H1 (cell line): ENCODE data around the gene KCNMA1. TPM values are rescaled to one million over a fixed set of nuclear protein-coding genes. Genes with fewer than 3 reads are reported as not detected.

Experiments used
- CTCF ChIA-PET: fragments of 300-600 bp; sonication (Branson Sonifier 250); formaldehyde crosslinking; loops from one replicate; lab custom pipeline; 2021; ENCODE audit not compliant: partially characterized antibody; lab: Charles Lee
- POLR2A ChIA-PET: fragments of 300-600 bp; sonication (Branson Sonifier 250); formaldehyde crosslinking; loops from one replicate; lab custom pipeline; 2021; ENCODE audit warnings: inconsistent platforms; ENCODE audit not compliant: partially characterized antibody; lab: Charles Lee
- DNase-seq, 2 experiments: peaks; one replicate each; pipeline versions ENCODE4 v3.0.0 to v3.0.0-alpha.2; 2010 to 2022; ENCODE audit warnings: low spot score in 2 of 2, low read depth in 1 of 2, mixed read lengths in 1 of 2
- FAIRE-seq: peaks from 2 replicates; lab custom pipeline; 2011; peaks lifted over from hg19 to GRCh38; lab: Jason Lieb, UNC
- H2AFZ ChIP-seq: 2 replicates; pipeline ENCODE4 v1.8.1; 2012; ENCODE audit warnings: low read length, inconsistent platforms
- H2AK5ac ChIP-seq: 2 replicates; pipeline ENCODE4 v1.6.1; 2013; ENCODE audit warnings: low read depth, low read length
- H2BK120ac ChIP-seq: replicated peaks from 2 replicates; pipeline ENCODE3; 2013; ENCODE audit warnings: low read depth, low read length, inconsistent platforms
- H2BK12ac ChIP-seq: 2 replicates; pipeline ENCODE4 v1.6.1; 2013; ENCODE audit warnings: low read depth, low read length
- H2BK15ac ChIP-seq: 2 replicates; pipeline ENCODE4 v1.6.1; 2013; ENCODE audit warnings: low read length
- H2BK20ac ChIP-seq: 2 replicates; pipeline ENCODE4 v1.6.1; 2013; ENCODE audit warnings: low read length
- H2BK5ac ChIP-seq: 2 replicates; pipeline ENCODE4 v1.6.1; 2013; ENCODE audit warnings: low read depth, low read length
- H3K14ac ChIP-seq: 2 replicates; pipeline ENCODE4 v1.6.1; 2013; ENCODE audit warnings: inconsistent platforms; ENCODE audit not compliant: insufficient read length
- H3K18ac ChIP-seq: 2 replicates; pipeline ENCODE4 v1.6.1; 2013; ENCODE audit warnings: low read length; ENCODE audit errors: extremely low read depth
- H3K23ac ChIP-seq: 2 replicates; pipeline ENCODE4 v1.6.1; 2013; ENCODE audit warnings: inconsistent platforms; ENCODE audit not compliant: insufficient read length
- H3K23me2 ChIP-seq: 2 replicates; pipeline ENCODE4 v1.6.1; 2013; ENCODE audit warnings: low read depth, low read length
- H3K27ac ChIP-seq: 2 replicates; pipeline ENCODE4 v1.6.1; 2011; ENCODE audit warnings: low read depth, low read length, inconsistent platforms
- H3K27me3 ChIP-seq, 4 experiments: replicated peaks in 1 of 4; 1 replicate in 1 of 4; 2 replicates in 3 of 4; pipeline versions ENCODE4 v1.6.1 to v1.8.1; 2011 to 2013; ENCODE audit warnings: low read length in 3 of 4, mild to moderate bottlenecking in 3 of 4, inconsistent platforms in 2 of 4, mixed read lengths in 2 of 4, moderate library complexity in 1 of 4; ENCODE audit not compliant: control insufficient read depth in 3 of 4, insufficient read depth in 3 of 4; ENCODE audit errors: extremely low read depth in 1 of 4
- H3K36me3 ChIP-seq, 4 experiments: 2 replicates each; pipeline versions ENCODE4 v1.6.1 to v1.8.1; 2011 to 2013; ENCODE audit warnings: mild to moderate bottlenecking in 4 of 4, low read length in 3 of 4, moderate library complexity in 2 of 4, control low read depth in 1 of 4, inconsistent platforms in 1 of 4; ENCODE audit not compliant: insufficient read depth in 4 of 4, control insufficient read depth in 2 of 4
- H3K4ac ChIP-seq: replicated peaks from 2 replicates; pipeline ENCODE3; 2013; ENCODE audit warnings: low read length, low read depth, mixed read lengths, inconsistent platforms; ENCODE audit not compliant: insufficient read length
- H3K4me1 ChIP-seq, 4 experiments: replicated peaks in 1 of 4; 1 replicate in 1 of 4; 2 replicates in 3 of 4; pipeline versions ENCODE4 v1.6.1 to v1.8.1; 2011 to 2013; ENCODE audit warnings: low read length in 3 of 4, inconsistent platforms in 2 of 4, mixed read lengths in 1 of 4; ENCODE audit not compliant: insufficient read depth in 4 of 4, control insufficient read depth in 3 of 4
- H3K4me2 ChIP-seq, 2 experiments: 2 replicates each; pipeline versions ENCODE4 v1.6.1 to v1.8.1; 2011 to 2013; ENCODE audit warnings: low read depth in 2 of 2, low read length in 2 of 2, control low read depth in 1 of 2, inconsistent platforms in 1 of 2, mild to moderate bottlenecking in 1 of 2; ENCODE audit not compliant: insufficient read depth in 1 of 2
- H3K4me3 ChIP-seq, 4 experiments: fragments of 200-600, 300-600 bp in 1 of 4; sonication (generic), shearing (Covaris generic), sonication (Bioruptor Twin) in 1 of 4; 2 replicates each; pipeline versions ENCODE4 v1.5.1 to v1.8.1; 2011 to 2016; ENCODE audit warnings: low read length in 4 of 4, low read depth in 3 of 4, control low read depth in 2 of 4, inconsistent platforms in 2 of 4, mild to moderate bottlenecking in 2 of 4, mixed read lengths in 1 of 4, moderate library complexity in 1 of 4; ENCODE audit not compliant: insufficient read depth in 2 of 4; ENCODE audit errors: extremely low read depth in 1 of 4
- H3K56ac ChIP-seq: replicated peaks from 2 replicates; pipeline ENCODE3; 2013; ENCODE audit warnings: low read depth, mild to moderate bottlenecking, mixed read lengths, low read length, inconsistent platforms; ENCODE audit not compliant: insufficient read length
- H3K79me1 ChIP-seq: 2 replicates; pipeline ENCODE4 v1.6.1; 2013; ENCODE audit warnings: low read depth, low read length, control low read depth
- H3K79me2 ChIP-seq, 2 experiments: 2 replicates each; pipeline versions ENCODE4 v1.6.1 to v1.8.1; 2012 to 2013; ENCODE audit warnings: low read length in 2 of 2, mild to moderate bottlenecking in 2 of 2, inconsistent platforms in 1 of 2; ENCODE audit not compliant: insufficient read depth in 2 of 2, control insufficient read depth in 1 of 2
- H3K9ac ChIP-seq, 4 experiments: replicated peaks in 1 of 4; 1 replicate in 1 of 4; 2 replicates in 3 of 4; pipeline versions ENCODE4 v1.6.1 to v1.8.1; 2011 to 2013; ENCODE audit warnings: low read depth in 3 of 4, low read length in 3 of 4, control low read depth in 2 of 4, mild to moderate bottlenecking in 2 of 4, moderate library complexity in 2 of 4, inconsistent platforms in 1 of 4; ENCODE audit errors: extremely low read depth in 1 of 4
- H3K9me3 ChIP-seq, 2 experiments: 2 replicates each; pipeline versions ENCODE4 v1.6.1 to v1.8.1; 2012 to 2013; ENCODE audit warnings: mild to moderate bottlenecking in 2 of 2, moderate library complexity in 2 of 2, control low read depth in 1 of 2, inconsistent platforms in 1 of 2, low read depth in 1 of 2, low read length in 1 of 2, mixed read lengths in 1 of 2; ENCODE audit not compliant: insufficient read depth in 2 of 2
- H4K20me1 ChIP-seq, 2 experiments: replicated peaks in 1 of 2; 2 replicates each; pipeline versions ENCODE3 to v1.8.1; 2011 to 2013; ENCODE audit warnings: inconsistent platforms in 2 of 2, low read length in 2 of 2, mild to moderate bottlenecking in 1 of 2; ENCODE audit not compliant: insufficient read depth in 2 of 2, control insufficient read depth in 1 of 2
- H4K5ac ChIP-seq: 2 replicates; pipeline ENCODE4 v1.6.1; 2013; ENCODE audit warnings: low read length, low read depth, mixed read lengths, inconsistent platforms; ENCODE audit not compliant: insufficient read length
- H4K8ac ChIP-seq: 2 replicates; pipeline ENCODE4 v1.8.0; 2013; ENCODE audit warnings: mild to moderate bottlenecking, moderate library complexity, low read length, inconsistent platforms; ENCODE audit not compliant: insufficient read depth; ENCODE audit errors: extremely low read depth
- H4K91ac ChIP-seq: replicated peaks from 2 replicates; pipeline ENCODE3; 2013; ENCODE audit warnings: low read length, mixed read lengths, inconsistent platforms; ENCODE audit not compliant: insufficient read length
- BACH1 ChIP-seq: IDR thresholded peaks from 2 replicates; pipeline ENCODE4 v1.6.1; 2012; ENCODE audit warnings: low read length, improper control_type of control experiment
- CBX5 ChIP-seq: fragments of 300-800, 300-1000 bp; sonication (generic); IDR thresholded peaks from 2 replicates; pipeline ENCODE4 v1.7.1; 2016; ENCODE audit warnings: antibody characterized with exemption, low read length, low read depth
- CHD1 ChIP-seq: IDR thresholded peaks from 2 replicates; pipeline ENCODE4 v1.6.1; 2012; ENCODE audit warnings: low read depth, low read length, improper control_type of control experiment
- CHD2 ChIP-seq: IDR thresholded peaks from 2 replicates; pipeline ENCODE4 v1.6.1; 2012; ENCODE audit warnings: low read length, improper control_type of control experiment
- FOSL1 ChIP-seq: IDR thresholded peaks from 2 replicates; pipeline ENCODE4 v1.6.1; 2011; ENCODE audit warnings: mild to moderate bottlenecking, low read depth, low read length, moderate library complexity; ENCODE audit not compliant: insufficient read depth
- GABPA ChIP-seq: IDR thresholded peaks from 2 replicates; pipeline ENCODE4 v1.6.1; 2011; ENCODE audit warnings: mild to moderate bottlenecking, low read length, moderate library complexity, borderline replicate concordance; ENCODE audit not compliant: insufficient read depth
- KDM1A ChIP-seq: fragments of 200-600, 300-600 bp; sonication (generic); IDR thresholded peaks from 2 replicates; pipeline ENCODE4 v1.7.1; 2016; ENCODE audit warnings: mild to moderate bottlenecking, low read length, borderline replicate concordance
- NANOG ChIP-seq: IDR thresholded peaks from 2 replicates; pipeline ENCODE4 v1.6.1; 2011; ENCODE audit warnings: low read length, low read depth, mild to moderate bottlenecking, inconsistent platforms; ENCODE audit not compliant: insufficient read depth, poor library complexity, severe bottlenecking
- PHF8 ChIP-seq: fragments of 200-600 bp; sonication (generic); conservative IDR thresholded peaks from 2 replicates; pipeline ENCODE4 v1.7.1; 2012; ENCODE audit warnings: low read depth, mild to moderate bottlenecking, inconsistent platforms, low read length, moderate library complexity
- POLR2A ChIP-seq, 2 experiments: IDR thresholded peaks; 1 replicate in 1 of 2; 2 replicates in 1 of 2; pipeline ENCODE4 v1.6.1; 2011; ENCODE audit warnings: low read depth in 2 of 2, low read length in 2 of 2, mild to moderate bottlenecking in 2 of 2; ENCODE audit errors: control extremely low read depth in 1 of 2
- POLR2AphosphoS5 ChIP-seq: IDR thresholded peaks from 2 replicates; pipeline ENCODE4 v1.6.1; 2011; ENCODE audit warnings: low read depth, low read length
- SP4 ChIP-seq: IDR thresholded peaks from 2 replicates; pipeline ENCODE4 v1.6.1; 2012; ENCODE audit warnings: low read length, inconsistent platforms
- SUZ12 ChIP-seq: fragments of 200-600 bp; sonication (generic); IDR thresholded peaks from 2 replicates; pipeline ENCODE4 v1.6.1; 2012; ENCODE audit warnings: mild to moderate bottlenecking, inconsistent platforms, low read length, moderate library complexity, mixed read lengths
- TAF7 ChIP-seq: optimal IDR thresholded peaks from 2 replicates; pipeline ENCODE3; 2011; ENCODE audit warnings: low read depth, mild to moderate bottlenecking, inconsistent platforms, low read length, moderate library complexity, borderline replicate concordance
- TBP ChIP-seq: IDR thresholded peaks from 2 replicates; pipeline ENCODE4 v1.6.1; 2011; ENCODE audit warnings: low read depth, low read length, improper control_type of control experiment
- polyA plus RNA-seq, 7 experiments: library from polyadenylated mRNA; depleted of rRNA in 3 of 7; stranded (reverse) in 5 of 7; unstranded in 2 of 7; fragments of >200 nt in 5 of 7; fragments of 200-250 nt in 2 of 7; gene quantifications; 1 replicate in 5 of 7; 2 replicates in 1 of 7; 4 replicates in 1 of 7; pipeline versions ENCODE4 v1.2.1 to v1.2.3, GENCODE V29; 2011 to 2013; ENCODE audit warnings: missing spikeins in 2 of 7, mixed read lengths in 2 of 7
- total RNA-seq: library from RNA; stranded (reverse); fragmentation: NEBNext Ultra II Directional; extraction: Animal tissue kit (Norgen Biotek cat#: 25700); gene quantifications from 2 replicates; pipeline ENCODE4 v1.2.1, GENCODE V29; 2021
- TF ChIP-seq, protein P1 (sequence below): IDR thresholded peaks from 2 replicates; pipeline ENCODE4 v1.6.1; 2011; ENCODE audit warnings: low read depth, mild to moderate bottlenecking, low read length; ENCODE audit not compliant: insufficient read depth

KCNMA1 gene
- total and polyA plus RNA-seq, 2 of the 8 experiments (the other 6 are each of a cell fraction or from before 2014, with no cell fraction given) = 10.2 to 11.1 TPM

- no peak overlapping the region for H2AFZ ChIP-seq
- no peak overlapping the region for H3K9ac ChIP-seq
- no peak overlapping the region for H3K18ac ChIP-seq
- no peaks in the 10 kb centered on the region for H3K4me1 ChIP-seq
- no peak overlapping the region for H3K4me2 ChIP-seq
- H3K9me3 ChIP-seq = no peaks in the 10 kb centered on the region
- peak overlapping the region; percentile 20 for H3K14ac ChIP-seq
- no peaks in the 10 kb centered on the region for H3K36me3 ChIP-seq
- no peak overlapping the region for H4K91ac ChIP-seq
- ChIA-PET POLR2A (no interaction called here), CTCF (interaction anchor here (0.6 to 2.0 kb wide), 4 partner anchors 9 to 933 kb away, joined by 3 to 6 read pairs (median 4); no protein-coding TSS in a partner anchor)
- peak overlapping the region; percentile 27 for H2BK120ac ChIP-seq
- no peaks in the 10 kb centered on the region for H3K27me3 ChIP-seq
- no peak overlapping the region for H2AK5ac ChIP-seq
- H3K23ac ChIP-seq = no peak overlapping the region
- H3K4me3 ChIP-seq = no peak overlapping the region
- no peak overlapping the region for H2BK15ac ChIP-seq
- no peaks in the 10 kb centered on the region for H3K23me2 ChIP-seq
- H4K5ac ChIP-seq = no peak overlapping the region
- no peak overlapping the region for H3K4ac ChIP-seq
- H2BK20ac ChIP-seq = no peak overlapping the region
- H3K27ac ChIP-seq = no peak overlapping the region
- no peak overlapping the region for H2BK5ac ChIP-seq
- H4K8ac ChIP-seq = peak overlapping the region; percentile 37; the same call in 1 of the 2 replicates
- H2BK12ac ChIP-seq = no peak overlapping the region
- DNase-seq (no peak), FAIRE-seq (no peak)
- no peaks in the 10 kb centered on the region for H3K79me2 ChIP-seq
- no peak overlapping the region for H3K56ac ChIP-seq
- H4K20me1 ChIP-seq = no peaks in the 10 kb centered on the region
- no peaks in the 10 kb centered on the region for H3K79me1 ChIP-seq
- TF ChIP-seq TBP (no peak), SUZ12 (no peak), CHD1 (no peak), FOSL1 (no peak), NANOG (no peak), KDM1A (no peak), PHF8 (no peak), BACH1 (no peak), GABPA (no peak), POLR2AphosphoS5 (no peak), SP4 (no peak), POLR2A (IDR thresholded peaks at IDR 0.05; ENCODE audit: control extremely low read depth in 1 of 2, low read depth in 2 of 2, low read length in 2 of 2) (no peak), TAF7 (no peak), CBX5 (no peak), CHD2 (no peak)
- TF ChIP-seq, protein P1, sequence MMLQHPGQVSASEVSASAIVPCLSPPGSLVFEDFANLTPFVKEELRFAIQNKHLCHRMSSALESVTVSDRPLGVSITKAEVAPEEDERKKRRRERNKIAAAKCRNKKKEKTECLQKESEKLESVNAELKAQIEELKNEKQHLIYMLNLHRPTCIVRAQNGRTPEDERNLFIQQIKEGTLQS = no peak
Observed at GRCh38 chr10:77332256-77332655, 305.4 kb downstream of the KCNMA1 start.
